IMR-90 (cell line): ENCODE data around the gene HOTAIR. TPM values are rescaled to one million over a fixed set of nuclear protein-coding genes. Genes with fewer than 3 reads are reported as not detected.

Experiments
- ATAC-seq: fragments of 200-7000 bp; cut with Tn5 transposase; 2 replicates; pipeline ENCODE4 v1.9.1; 2020; ENCODE audit warnings: low read depth, mild to moderate bottlenecking, moderate library complexity
- BruUV-seq: library from RNA; stranded (reverse); fragments of 400-500 nt; replicated peaks from 2 replicates; lab custom pipeline; 2021; lab: Mats Ljungman, UMichigan
- CTCF ChIA-PET: fragments of 300-600 bp; formaldehyde crosslinking; extraction: SDS; loops from one replicate; lab custom pipeline; 2021; ENCODE audit warnings: antibody characterized with exemption; lab: Yijun Ruan, JAX
- POLR2A ChIA-PET: fragments of 300-600 bp; sonication (Branson Sonifier 250); formaldehyde crosslinking; loops from one replicate; lab custom pipeline; 2022; ENCODE audit warnings: antibody characterized with exemption; ENCODE audit not compliant: unreplicated experiment; lab: Charles Lee
- DNase-seq: peaks from one replicate; pipeline ENCODE4 v3.0.0; 2013
- H2AFZ ChIP-seq: replicated peaks from 2 replicates; pipeline ENCODE3; 2013; ENCODE audit warnings: low read length, mild to moderate bottlenecking; ENCODE audit not compliant: poor library complexity
- H2AK5ac ChIP-seq: 2 replicates; pipeline ENCODE4 v1.6.1; 2013; ENCODE audit warnings: low read depth, low read length, inconsistent platforms
- H2AK9ac ChIP-seq: replicated peaks from 2 replicates; pipeline ENCODE3; 2013; ENCODE audit warnings: mild to moderate bottlenecking, low read depth, low read length, moderate library complexity; ENCODE audit not compliant: poor library complexity
- H2BK120ac ChIP-seq: 2 replicates; pipeline ENCODE4 v1.6.1; 2013; ENCODE audit warnings: low read depth, low read length, inconsistent platforms
- H2BK15ac ChIP-seq: 3 replicates; pipeline ENCODE4 v1.6.1; 2013; ENCODE audit warnings: low read depth, low read length, inconsistent platforms
- H2BK20ac ChIP-seq: 2 replicates; pipeline ENCODE4 v1.6.1; 2013; ENCODE audit warnings: low read depth, mild to moderate bottlenecking, inconsistent platforms, low read length, moderate library complexity
- H2BK5ac ChIP-seq: 2 replicates; pipeline ENCODE4 v1.6.1; 2013; ENCODE audit warnings: mild to moderate bottlenecking, low read depth, low read length, inconsistent platforms; ENCODE audit not compliant: poor library complexity, severe bottlenecking
- H3K14ac ChIP-seq: replicated peaks from 2 replicates; pipeline ENCODE4 v1.6.1; 2013; ENCODE audit warnings: low read depth, low read length, inconsistent platforms
- H3K18ac ChIP-seq: 2 replicates; pipeline ENCODE4 v1.6.1; 2013; ENCODE audit warnings: low read depth, low read length, control low read depth
- H3K23ac ChIP-seq: 2 replicates; pipeline ENCODE4 v1.6.1; 2013; ENCODE audit warnings: low read depth, low read length, inconsistent platforms
- H3K27ac ChIP-seq: 2 replicates; pipeline ENCODE4 v1.5.1; 2013; ENCODE audit warnings: mild to moderate bottlenecking, control low read depth, low read length; ENCODE audit not compliant: insufficient read depth
- H3K27me3 ChIP-seq: 2 replicates; pipeline ENCODE4 v1.6.1; 2013; ENCODE audit warnings: low read length; ENCODE audit not compliant: control insufficient read depth, insufficient read depth
- H3K36me3 ChIP-seq: 2 replicates; pipeline ENCODE4 v1.6.1; 2013; ENCODE audit warnings: low read length, mixed read lengths; ENCODE audit not compliant: control insufficient read depth, insufficient read depth
- H3K4ac ChIP-seq: 2 replicates; pipeline ENCODE4 v1.6.1; 2013; ENCODE audit warnings: low read depth, low read length, inconsistent platforms
- H3K4me1 ChIP-seq: 2 replicates; pipeline ENCODE4 v1.6.1; 2013; ENCODE audit warnings: low read length, mixed read lengths; ENCODE audit not compliant: control insufficient read depth, insufficient read depth
- H3K4me2 ChIP-seq: 2 replicates; pipeline ENCODE4 v1.6.1; 2013; ENCODE audit warnings: low read depth, mild to moderate bottlenecking, control low read depth, low read length, moderate library complexity
- H3K4me3 ChIP-seq: 2 replicates; pipeline ENCODE4 v1.5.1; 2013; ENCODE audit warnings: low read depth, mild to moderate bottlenecking, control low read depth, low read length, moderate library complexity; ENCODE audit not compliant: insufficient read depth
- H3K56ac ChIP-seq: 2 replicates; pipeline ENCODE4 v1.6.1; 2013; ENCODE audit warnings: low read length, inconsistent platforms; ENCODE audit not compliant: insufficient read depth; ENCODE audit errors: extremely low read depth
- H3K79me1 ChIP-seq, 2 experiments: 2 replicates each; pipeline ENCODE4 v1.6.1; 2013; ENCODE audit warnings: low read length in 2 of 2, inconsistent platforms in 1 of 2, low read depth in 1 of 2
- H3K9ac ChIP-seq: 2 replicates; pipeline ENCODE4 v1.6.1; 2013; ENCODE audit warnings: low read depth, low read length, control low read depth
- H3K9me1 ChIP-seq: 2 replicates; pipeline ENCODE4 v1.6.1; 2013; ENCODE audit warnings: low read length, inconsistent platforms; ENCODE audit not compliant: insufficient read depth
- H3K9me3 ChIP-seq: 2 replicates; pipeline ENCODE4 v1.6.1; 2013; ENCODE audit warnings: low read length; ENCODE audit not compliant: control insufficient read depth, insufficient read depth
- H4K20me1 ChIP-seq: 2 replicates; pipeline ENCODE4 v1.6.1; 2013; ENCODE audit warnings: low read length, inconsistent platforms; ENCODE audit not compliant: insufficient read depth
- H4K5ac ChIP-seq: 2 replicates; pipeline ENCODE4 v1.6.1; 2013; ENCODE audit warnings: mild to moderate bottlenecking, low read depth, low read length, control low read depth
- H4K8ac ChIP-seq, 2 experiments: 2 replicates each; pipeline ENCODE4 v1.6.1; 2013; ENCODE audit warnings: low read depth in 2 of 2, low read length in 2 of 2, control low read depth in 1 of 2, inconsistent platforms in 1 of 2
- H4K91ac ChIP-seq: 2 replicates; pipeline ENCODE4 v1.6.1; 2013; ENCODE audit warnings: low read depth, low read length, inconsistent platforms; ENCODE audit not compliant: insufficient read depth
- WGBS, 2 experiments: methylation state at CpG; one replicate each; pipeline versions ENCODE4 v1.1.5 to v1.1.7; 2013; ENCODE audit warnings: missing lambda C conversion rate in 2 of 2; ENCODE audit not compliant: insufficient read length in 1 of 2; ENCODE audit errors: extremely low coverage in 2 of 2; 5-methylcytosine and 5-hydroxymethylcytosine counted together
- dilution Hi-C: fragments of 300-500 bp; cut with HindIII; formaldehyde crosslinking; loops from one replicate; pipeline ENCODE4 v1.14.3; 2018; ENCODE audit warnings: low sequenced_read_pairs; ENCODE audit not compliant: unreplicated experiment
- in situ Hi-C: fragments of 300-500 bp; cut with MboI; formaldehyde crosslinking; loops from 3 replicates; pipeline ENCODE4 v1.14.3; 2019; ENCODE audit warnings: low sequenced_read_pairs, inconsistent platforms, mixed read lengths
- intact Hi-C: fragments of 100-400 bp; cut with micrococcal nuclease; formaldehyde crosslinking; loops from 2 replicates; pipeline ENCODE4 v1.10.0; 2022
- polyA plus RNA-seq, 3 experiments: library from polyadenylated mRNA; depleted of rRNA; stranded (reverse); fragments of >200 nt; gene quantifications; 2 replicates each; pipeline ENCODE4 v1.2.3, GENCODE V29; 2012; ENCODE audit warnings: low replicate concordance in 1 of 3
- total RNA-seq: library from RNA; depleted of rRNA; stranded (reverse); fragments of >200 nt; gene quantifications from 2 replicates; pipeline ENCODE4 v1.2.3, GENCODE V29; 2012
- TF ChIP-seq, protein P1 (sequence below): conservative IDR thresholded peaks from 2 replicates; pipeline ENCODE4 v1.5.1; 2012; ENCODE audit warnings: mild to moderate bottlenecking, low read depth, low read length, improper control_type of control experiment

Gene HOTAIR
- total and polyA plus RNA-seq, 2 of the 4 experiments (the other 2 are of a cell fraction), result not detected

- H2BK5ac ChIP-seq, result no peak overlapping the region
- no peak overlapping the region for H3K27ac ChIP-seq
- H4K8ac ChIP-seq, result no peak overlapping the region
- H3K79me1 ChIP-seq, result no peaks in the 10 kb centered on the region
- no peaks in the 10 kb centered on the region for H3K4me1 ChIP-seq
- H3K4me2 ChIP-seq, result no peak overlapping the region
- no peak overlapping the region for H3K4me3 ChIP-seq
- no peak overlapping the region for H4K5ac ChIP-seq
- H2BK120ac ChIP-seq, result no peak overlapping the region
- intact Hi-C loops, result no loop called here
- no peak overlapping the region for H2BK15ac ChIP-seq
- H3K9ac ChIP-seq, result no peak overlapping the region
- no peak overlapping the region for H4K91ac ChIP-seq
- H3K9me3 ChIP-seq, result peaks cover 10% of the 10 kb centered on the region; the same call in 1 of the 2 replicates
- H2AK5ac ChIP-seq, result no peak overlapping the region
- dilution Hi-C loops, result no loop called here
- WGBS, 2 experiments, result no CpG with 5 or more reads among the region's 2 CpGs
- no peak overlapping the region for H3K18ac ChIP-seq
- DNase-seq, result no peak
- TF ChIP-seq, protein P1, sequence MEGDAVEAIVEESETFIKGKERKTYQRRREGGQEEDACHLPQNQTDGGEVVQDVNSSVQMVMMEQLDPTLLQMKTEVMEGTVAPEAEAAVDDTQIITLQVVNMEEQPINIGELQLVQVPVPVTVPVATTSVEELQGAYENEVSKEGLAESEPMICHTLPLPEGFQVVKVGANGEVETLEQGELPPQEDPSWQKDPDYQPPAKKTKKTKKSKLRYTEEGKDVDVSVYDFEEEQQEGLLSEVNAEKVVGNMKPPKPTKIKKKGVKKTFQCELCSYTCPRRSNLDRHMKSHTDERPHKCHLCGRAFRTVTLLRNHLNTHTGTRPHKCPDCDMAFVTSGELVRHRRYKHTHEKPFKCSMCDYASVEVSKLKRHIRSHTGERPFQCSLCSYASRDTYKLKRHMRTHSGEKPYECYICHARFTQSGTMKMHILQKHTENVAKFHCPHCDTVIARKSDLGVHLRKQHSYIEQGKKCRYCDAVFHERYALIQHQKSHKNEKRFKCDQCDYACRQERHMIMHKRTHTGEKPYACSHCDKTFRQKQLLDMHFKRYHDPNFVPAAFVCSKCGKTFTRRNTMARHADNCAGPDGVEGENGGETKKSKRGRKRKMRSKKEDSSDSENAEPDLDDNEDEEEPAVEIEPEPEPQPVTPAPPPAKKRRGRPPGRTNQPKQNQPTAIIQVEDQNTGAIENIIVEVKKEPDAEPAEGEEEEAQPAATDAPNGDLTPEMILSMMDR, result no peak
- no peaks in the 10 kb centered on the region for H3K9me1 ChIP-seq
- no peak overlapping the region for H3K23ac ChIP-seq
- CTCF ChIA-PET, result no interaction called here
- no peak overlapping the region for H2AK9ac ChIP-seq
- H4K20me1 ChIP-seq, result no peaks in the 10 kb centered on the region
- no peak overlapping the region for H3K56ac ChIP-seq
- no peaks in the 10 kb centered on the region for H3K36me3 ChIP-seq
- H3K14ac ChIP-seq, result no peak overlapping the region
- no TSS peak for BruUV-seq
- no peak overlapping the region for H3K4ac ChIP-seq
- H2AFZ ChIP-seq, result no peak overlapping the region
- H2BK20ac ChIP-seq, result no peak overlapping the region
- H3K27me3 ChIP-seq, result peaks cover 85% of the 10 kb centered on the region
- POLR2A ChIA-PET, result no interaction called here
- in situ Hi-C loops, result no loop called here
- ATAC-seq, result no peak
These were observed 32.2 kb downstream of the HOTAIR start for GRCh38 chr12:53942467-53942997.
